Measurements from ENCODE around the gene TECR.
"Not testable (repeated sequence)": the region's sequence is repeated elsewhere in the genome, so short reads cannot be mapped to it uniquely, and the experiment has no call there.

TECR gene

GRCh38 chr19:14599548-14600147 is 70.3 kb downstream of the TECR start:
- no peak for DNase-seq

GRCh38 chr19:14603990-14604387 is 74.6 kb downstream of the TECR start:
- DNase-seq, result no peak

GRCh38 chr19:14606627-14607026 is 77.2 kb downstream of the TECR start:
- no peak for DNase-seq

- no peak for DNase-seq
Measured at GRCh38 chr19:14611051-14611450, 81.7 kb downstream of the TECR start.

DNA sequence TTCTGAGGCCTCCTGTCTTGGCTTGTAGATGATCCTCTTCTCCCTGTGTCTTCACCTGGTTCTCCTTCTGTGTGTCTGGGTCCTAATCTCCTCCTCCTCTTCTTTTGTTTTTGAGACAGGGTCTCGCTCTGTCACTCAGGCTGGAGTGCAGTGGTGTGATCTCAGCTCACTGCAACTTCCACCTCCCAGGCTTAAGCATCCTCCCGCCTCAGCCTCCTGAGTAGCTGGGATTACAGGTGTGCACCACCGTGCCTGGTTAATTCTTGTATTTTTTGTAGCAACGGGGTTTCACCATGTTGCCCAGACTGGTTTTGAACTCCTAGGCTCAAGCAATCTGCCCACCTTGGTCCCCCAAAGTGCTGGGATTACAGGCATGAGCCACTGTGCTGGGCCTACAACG is 82.8 kb downstream of the TECR start:
- not testable (repeated sequence) for DNase-seq

GRCh38 chr19:14612657-14613056 is 83.3 kb downstream of the TECR start:
- no peak for DNase-seq

GRCh38 chr19:14613399-14614098 is 84.2 kb downstream of the TECR start:
- not testable (repeated sequence) for DNase-seq

DNA sequence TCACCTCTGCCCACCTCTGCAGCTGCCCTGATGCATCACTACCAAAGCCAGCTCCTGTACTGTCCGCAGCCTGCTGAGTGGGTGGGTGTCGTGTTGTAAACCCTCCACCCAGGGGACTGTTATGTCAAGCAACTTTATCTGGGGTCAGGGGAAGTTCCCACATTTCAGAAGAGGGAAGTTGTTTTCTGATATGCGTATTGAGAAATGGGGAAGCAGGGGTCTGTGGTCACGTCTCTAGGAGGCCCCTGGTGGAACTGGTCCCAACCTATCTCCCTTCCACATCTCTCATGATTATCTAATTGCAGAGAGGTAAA is 84.7 kb downstream of the TECR start:
- DNase-seq, result no peak

All from T-helper 2 cell (primary cell).